ENCODE measurements around the gene TMEM256. TPM values are rescaled to one million over a fixed set of nuclear protein-coding genes. Genes with fewer than 3 reads are reported as not detected.

TMEM256 gene
- total and polyA plus RNA-seq, 9 of the 15 experiments (the other 6 are each of a cell fraction or from before 2014, with no cell fraction given), result 43.4 to 177 (median 68.5) TPM

- TF ChIP-seq MGA (IDR thresholded peaks at IDR 0.05) (peak; percentile 22), ZNF282 (CRISPR knock-in tag; IDR thresholded peaks at IDR 0.05) (no peak), DPF2 (IDR thresholded peaks at IDR 0.05) (no peak), KAT8 (IDR thresholded peaks at IDR 0.05; ENCODE audit: low read depth) (no peak), FOXK2 (conservative IDR thresholded peaks at IDR 0.05 in 1 of 2, IDR thresholded peaks at IDR 0.05 in 1 of 2; ENCODE audit: low read depth in 2 of 2) (no peak), ZNF79 (CRISPR knock-in tag; IDR thresholded peaks at IDR 0.05; ENCODE audit: low read depth) (no peak), CAMTA2 (CRISPR knock-in tag; conservative IDR thresholded peaks at IDR 0.05) (no peak), E2F6 (IDR thresholded peaks at IDR 0.05; ENCODE audit: borderline replicate concordance in 1 of 2, extremely low read depth in 1 of 2, insufficient read depth in 1 of 2, insufficient read length in 1 of 2, low read depth in 1 of 2, low read length in 1 of 2, poor library complexity in 1 of 2, severe bottlenecking in 1 of 2) (peak; percentile 31 to 57), TBL1XR1 (IDR thresholded peaks at IDR 0.05; ENCODE audit: low read length in 2 of 2) (no peak), NCOA6 (IDR thresholded peaks at IDR 0.05) (no peak), ZEB2 (IDR thresholded peaks at IDR 0.05) (no peak), ETS2 (tag; IDR thresholded peaks at IDR 0.05; ENCODE audit: borderline replicate concordance, poor library complexity, severe bottlenecking) (no peak)
- TF ChIP-seq, protein P1, sequence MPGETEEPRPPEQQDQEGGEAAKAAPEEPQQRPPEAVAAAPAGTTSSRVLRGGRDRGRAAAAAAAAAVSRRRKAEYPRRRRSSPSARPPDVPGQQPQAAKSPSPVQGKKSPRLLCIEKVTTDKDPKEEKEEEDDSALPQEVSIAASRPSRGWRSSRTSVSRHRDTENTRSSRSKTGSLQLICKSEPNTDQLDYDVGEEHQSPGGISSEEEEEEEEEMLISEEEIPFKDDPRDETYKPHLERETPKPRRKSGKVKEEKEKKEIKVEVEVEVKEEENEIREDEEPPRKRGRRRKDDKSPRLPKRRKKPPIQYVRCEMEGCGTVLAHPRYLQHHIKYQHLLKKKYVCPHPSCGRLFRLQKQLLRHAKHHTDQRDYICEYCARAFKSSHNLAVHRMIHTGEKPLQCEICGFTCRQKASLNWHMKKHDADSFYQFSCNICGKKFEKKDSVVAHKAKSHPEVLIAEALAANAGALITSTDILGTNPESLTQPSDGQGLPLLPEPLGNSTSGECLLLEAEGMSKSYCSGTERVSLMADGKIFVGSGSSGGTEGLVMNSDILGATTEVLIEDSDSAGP (CRISPR knock-in tag; IDR thresholded peaks at IDR 0.05), result no peak
These were observed 32.0 kb upstream of the TMEM256 start (continued) for GRCh38 chr17:7435676-7436555.
